AG09309 (cell line): Measurements from ENCODE around the gene MZB1.
"Not testable (repeated sequence)": the region's sequence is repeated elsewhere in the genome, so short reads cannot be mapped to it uniquely, and the experiment has no call there.

ENCODE experiments used
- DNase-seq: peaks from one replicate; pipeline ENCODE4 v3.0.0-alpha.2; 2010; ENCODE audit warnings: low read depth
- H3K4me3 ChIP-seq: 2 replicates; pipeline ENCODE4 v1.5.1; 2011; ENCODE audit warnings: mild to moderate bottlenecking, low read depth, low read length, moderate library complexity; ENCODE audit not compliant: control insufficient read depth
- CTCF ChIP-seq: IDR thresholded peaks from 2 replicates; pipeline ENCODE4 v1.5.1; 2011; ENCODE audit warnings: mild to moderate bottlenecking, low read depth, low read length, inconsistent platforms; ENCODE audit not compliant: insufficient read depth, control insufficient read depth; ENCODE audit errors: missing control alignments

MZB1 gene

DNA sequence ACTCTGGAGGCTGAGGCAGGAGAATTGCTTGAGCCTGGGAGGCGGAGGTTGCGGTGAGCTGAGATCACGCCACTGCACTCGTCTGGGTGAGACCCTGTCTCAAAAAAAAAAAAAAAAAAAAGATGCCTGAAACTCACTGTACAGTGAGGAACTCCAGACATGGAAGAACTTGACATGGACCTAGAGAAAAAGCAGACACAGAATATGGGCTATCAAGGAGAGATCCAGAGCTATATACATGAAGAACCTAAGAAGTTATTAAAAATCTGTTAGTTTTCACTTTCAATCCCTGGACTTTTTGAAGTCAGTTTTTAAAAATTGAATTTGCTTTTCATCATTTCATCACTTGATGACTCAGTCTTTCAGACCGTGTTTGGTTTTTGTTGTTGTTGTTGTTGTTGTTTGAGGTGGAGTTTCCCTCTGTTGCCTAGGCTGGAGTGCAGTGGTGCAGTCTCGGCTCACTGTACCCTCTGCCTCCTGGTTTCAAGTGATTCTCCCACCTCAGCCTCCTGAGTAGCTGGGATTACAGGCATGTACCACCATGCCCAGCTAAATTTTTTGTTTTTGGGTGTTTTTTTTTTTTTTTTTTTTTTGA lies 27.8 kb downstream of the MZB1 start:
- DNase-seq: no peak
- no peak overlapping the region for H3K4me3 ChIP-seq
- TF ChIP-seq CTCF: no peak

DNA sequence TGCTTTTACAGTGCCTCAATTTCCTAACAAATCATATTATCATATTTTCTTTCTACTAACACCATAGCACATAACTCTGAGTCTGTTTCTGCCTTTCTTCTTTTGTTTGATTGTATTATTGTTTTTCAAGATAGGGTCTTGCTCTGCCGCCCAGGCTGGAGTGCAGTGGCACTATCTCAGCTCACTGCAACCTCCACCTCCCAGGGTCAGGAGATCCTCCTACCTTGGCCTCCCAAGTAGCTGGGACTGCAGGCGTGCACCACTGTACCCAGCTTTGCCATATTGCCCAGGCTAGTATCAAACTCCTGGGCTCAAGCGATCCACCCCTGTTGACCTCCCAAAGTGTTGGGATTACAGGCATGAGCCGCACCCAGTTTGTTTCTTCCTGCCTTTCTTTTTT lies 29.3 kb downstream of the MZB1 start:
- no peak overlapping the region for H3K4me3 ChIP-seq
- no peak for DNase-seq
- no peak for TF ChIP-seq CTCF

- no peak for TF ChIP-seq CTCF
- DNase-seq: no peak
- no peak overlapping the region for H3K4me3 ChIP-seq
These were observed 31.6 kb downstream of the MZB1 start for GRCh38 chr5:139358064-139358463.

GRCh38 chr5:139355900-139356299 lies 33.8 kb downstream of the MZB1 start:
- not testable (repeated sequence) for H3K4me3 ChIP-seq, DNase-seq

- no peak for TF ChIP-seq CTCF
- no peak for DNase-seq
- no peak overlapping the region for H3K4me3 ChIP-seq
These were observed 35.5 kb downstream of the MZB1 start for GRCh38 chr5:139354186-139354585.

DNA sequence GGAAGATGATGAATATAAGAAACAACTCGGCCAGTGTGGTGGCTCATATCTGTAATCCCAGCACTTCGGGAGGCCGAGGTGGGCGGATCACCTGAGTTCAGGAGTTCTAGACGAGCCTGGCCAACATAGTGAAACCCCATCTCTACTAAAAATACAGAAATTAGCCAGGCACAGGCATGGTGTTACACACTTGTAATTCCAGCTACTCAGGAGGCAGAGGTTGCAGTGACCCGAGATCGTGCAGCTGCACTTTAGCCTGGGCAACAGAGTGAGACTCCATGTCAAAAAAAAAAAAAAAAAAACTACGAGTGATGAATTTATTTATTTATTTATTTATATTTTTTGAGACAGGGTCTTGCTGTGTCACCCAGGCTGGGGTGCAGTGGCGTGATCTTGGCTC lies 41.9 kb downstream of the MZB1 start:
- not testable (repeated sequence) for H3K4me3 ChIP-seq, DNase-seq

- not testable (repeated sequence) for H3K4me3 ChIP-seq, DNase-seq
These were observed 44.3 kb downstream of the MZB1 start for GRCh38 chr5:139345442-139345841.

GRCh38 chr5:139344177-139344576 lies 45.5 kb downstream of the MZB1 start:
- DNase-seq: no peak
- H3K4me3 ChIP-seq: no peak overlapping the region
- no peak for TF ChIP-seq CTCF
